ENCODE results near the gene PAQR8. TPM values are rescaled to one million over a fixed set of nuclear protein-coding genes. Genes with fewer than 3 reads are reported as not detected.

PAQR8 gene
- total and polyA plus RNA-seq, 2 of the 13 experiments (the other 11 are each of a cell fraction or from before 2014, with no cell fraction given), result 37.7 to 50.7 TPM

DNA sequence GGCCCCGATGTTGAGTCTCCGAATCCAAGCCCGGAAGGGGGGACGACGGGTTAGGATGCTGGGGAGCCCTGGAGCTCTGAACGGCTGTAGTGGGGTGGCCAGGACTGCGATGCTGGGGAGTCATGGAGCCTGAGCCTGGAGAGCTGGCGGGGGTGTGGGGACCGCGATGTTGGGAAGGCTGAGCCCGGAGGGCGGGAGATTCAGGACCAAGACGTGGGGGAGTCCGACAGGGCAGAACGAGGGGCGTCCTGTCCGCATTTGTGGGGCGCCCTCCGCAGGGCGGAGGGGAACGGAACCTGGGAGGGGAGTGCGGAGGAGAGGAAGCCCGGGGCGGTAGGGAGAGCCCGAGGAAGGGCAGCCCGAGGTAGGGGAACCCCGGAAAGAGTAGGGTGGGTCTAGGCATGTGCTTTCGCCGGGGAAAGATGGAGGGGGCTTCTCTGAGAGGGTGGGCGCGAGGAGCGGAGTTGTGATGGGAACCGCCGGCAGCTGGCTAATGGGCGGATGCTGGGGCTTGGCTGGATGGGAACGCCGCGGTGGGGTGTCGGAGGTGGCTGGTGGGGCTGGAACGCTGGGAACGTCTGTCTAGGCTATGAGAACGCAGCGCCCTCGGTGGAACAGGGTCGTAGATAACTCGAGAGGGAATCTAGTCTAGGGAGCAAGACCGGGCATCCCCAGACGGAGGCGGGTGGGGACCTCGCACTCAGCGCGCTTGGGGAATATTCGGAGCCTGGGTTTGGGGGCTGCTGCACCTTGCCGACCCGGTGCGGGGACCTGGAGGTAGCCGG is 684 bp downstream of the PAQR8 start (continued):
- TF ChIP-seq HOMEZ (CRISPR knock-in tag; IDR thresholded peaks at IDR 0.05; ENCODE audit: low read depth), result no peak
- TF ChIP-seq XRCC5 (optimal IDR thresholded peaks at IDR 0.05; ENCODE audit: low read length), result no peak
- no peak for TF ChIP-seq ZNF264 (CRISPR knock-in tag; IDR thresholded peaks at IDR 0.05)
- TF ChIP-seq ZNF263 (CRISPR knock-in tag; IDR thresholded peaks at IDR 0.05), result peak; percentile 10; the same call in 1 of the 2 replicates
- no peak for TF ChIP-seq SOX6 (IDR thresholded peaks at IDR 0.05)
- 0 out of 2 replicates have a peak, but pooled peaks have one; percentile 21 for TF ChIP-seq SOX6 (CRISPR knock-in tag; IDR thresholded peaks at IDR 0.05)
- no peak for TF ChIP-seq RARG (CRISPR knock-in tag; IDR thresholded peaks at IDR 0.05; ENCODE audit: low read depth)
- no peak for TF ChIP-seq FOXJ3 (CRISPR knock-in tag; IDR thresholded peaks at IDR 0.05; ENCODE audit: borderline replicate concordance)
- no peak for TF ChIP-seq ZNF44 (CRISPR knock-in tag; IDR thresholded peaks at IDR 0.05)
- TF ChIP-seq CHCHD3 (CRISPR knock-in tag; IDR thresholded peaks at IDR 0.05), result no peak
- no peak for TF ChIP-seq TRIM24 (CRISPR knock-in tag; IDR thresholded peaks at IDR 0.05)
- 0 out of 2 replicates have a peak, but pooled peaks have one; percentile 31 for TF ChIP-seq ZNF333 (CRISPR knock-in tag; IDR thresholded peaks at IDR 0.05; ENCODE audit: borderline replicate concordance)
- TF ChIP-seq ZMAT5 (CRISPR knock-in tag; IDR thresholded peaks at IDR 0.05; ENCODE audit: borderline replicate concordance, low read depth), result no peak
- TF ChIP-seq ZNF224 (CRISPR knock-in tag; IDR thresholded peaks at IDR 0.05), result no peak
- no peak for TF ChIP-seq ZNF30 (CRISPR knock-in tag; IDR thresholded peaks at IDR 0.05)
- TF ChIP-seq MXD4 (CRISPR knock-in tag; IDR thresholded peaks at IDR 0.05), result no peak; the same call in 1 of the 2 replicates
- peak; percentile 10; the same call in 1 of the 2 replicates for TF ChIP-seq BORCS8-MEF2B (CRISPR knock-in tag; IDR thresholded peaks at IDR 0.05)
- peak; percentile 17 for TF ChIP-seq RBM39 (IDR thresholded peaks at IDR 0.05; ENCODE audit: low read depth, low read length, poor library complexity, severe bottlenecking)
- TF ChIP-seq RAD21 (CRISPR knock-in tag; IDR thresholded peaks at IDR 0.05), result no peak
- TF ChIP-seq, protein P1, sequence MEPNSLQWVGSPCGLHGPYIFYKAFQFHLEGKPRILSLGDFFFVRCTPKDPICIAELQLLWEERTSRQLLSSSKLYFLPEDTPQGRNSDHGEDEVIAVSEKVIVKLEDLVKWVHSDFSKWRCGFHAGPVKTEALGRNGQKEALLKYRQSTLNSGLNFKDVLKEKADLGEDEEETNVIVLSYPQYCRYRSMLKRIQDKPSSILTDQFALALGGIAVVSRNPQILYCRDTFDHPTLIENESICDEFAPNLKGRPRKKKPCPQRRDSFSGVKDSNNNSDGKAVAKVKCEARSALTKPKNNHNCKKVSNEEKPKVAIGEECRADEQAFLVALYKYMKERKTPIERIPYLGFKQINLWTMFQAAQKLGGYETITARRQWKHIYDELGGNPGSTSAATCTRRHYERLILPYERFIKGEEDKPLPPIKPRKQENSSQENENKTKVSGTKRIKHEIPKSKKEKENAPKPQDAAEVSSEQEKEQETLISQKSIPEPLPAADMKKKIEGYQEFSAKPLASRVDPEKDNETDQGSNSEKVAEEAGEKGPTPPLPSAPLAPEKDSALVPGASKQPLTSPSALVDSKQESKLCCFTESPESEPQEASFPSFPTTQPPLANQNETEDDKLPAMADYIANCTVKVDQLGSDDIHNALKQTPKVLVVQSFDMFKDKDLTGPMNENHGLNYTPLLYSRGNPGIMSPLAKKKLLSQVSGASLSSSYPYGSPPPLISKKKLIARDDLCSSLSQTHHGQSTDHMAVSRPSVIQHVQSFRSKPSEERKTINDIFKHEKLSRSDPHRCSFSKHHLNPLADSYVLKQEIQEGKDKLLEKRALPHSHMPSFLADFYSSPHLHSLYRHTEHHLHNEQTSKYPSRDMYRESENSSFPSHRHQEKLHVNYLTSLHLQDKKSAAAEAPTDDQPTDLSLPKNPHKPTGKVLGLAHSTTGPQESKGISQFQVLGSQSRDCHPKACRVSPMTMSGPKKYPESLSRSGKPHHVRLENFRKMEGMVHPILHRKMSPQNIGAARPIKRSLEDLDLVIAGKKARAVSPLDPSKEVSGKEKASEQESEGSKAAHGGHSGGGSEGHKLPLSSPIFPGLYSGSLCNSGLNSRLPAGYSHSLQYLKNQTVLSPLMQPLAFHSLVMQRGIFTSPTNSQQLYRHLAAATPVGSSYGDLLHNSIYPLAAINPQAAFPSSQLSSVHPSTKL (CRISPR knock-in tag; IDR thresholded peaks at IDR 0.05), result no peak
- TF ChIP-seq HMGA1 (CRISPR knock-in tag; conservative IDR thresholded peaks at IDR 0.05), result no peak
- no peak for TF ChIP-seq MXI1 (IDR thresholded peaks at IDR 0.05; ENCODE audit: borderline replicate concordance, low read depth, low read length)
- TF ChIP-seq RAD51 (IDR thresholded peaks at IDR 0.05; ENCODE audit: borderline replicate concordance), result no peak
- no peak for TF ChIP-seq POGZ (CRISPR knock-in tag; IDR thresholded peaks at IDR 0.05)
- no peak for TF ChIP-seq TRIM22 (IDR thresholded peaks at IDR 0.05)
